Muscle layer of duodenum (tissue), 2 donors: ENCODE measurements around the gene TMEM54.

Experiments used
- H3K27ac ChIP-seq: one replicate; pipeline ENCODE4 v1.7.0; 2013; ENCODE audit warnings: mild to moderate bottlenecking, low read length
- H3K27me3 ChIP-seq: one replicate; pipeline ENCODE4 v1.7.0; 2013; ENCODE audit warnings: low read depth, mild to moderate bottlenecking, control low read depth, low read length
- H3K36me3 ChIP-seq, 2 donors: one replicate each; pipeline ENCODE4 v1.7.0; 2013; ENCODE audit warnings: low read length in 2 of 2, control low read depth in 1 of 2, mild to moderate bottlenecking in 1 of 2; ENCODE audit not compliant: insufficient read depth in 2 of 2, control insufficient read depth in 1 of 2
- H3K4me1 ChIP-seq, 2 donors: one replicate each; pipeline ENCODE4 v1.7.0; 2013; ENCODE audit warnings: low read length in 2 of 2, mild to moderate bottlenecking in 2 of 2, control low read depth in 1 of 2, moderate library complexity in 1 of 2; ENCODE audit not compliant: insufficient read depth in 2 of 2, control insufficient read depth in 1 of 2
- H3K4me3 ChIP-seq, 2 donors: one replicate each; pipeline ENCODE4 v1.7.0; 2013; ENCODE audit warnings: low read length in 2 of 2, low read depth in 1 of 2, mild to moderate bottlenecking in 1 of 2
- H3K9me3 ChIP-seq, 2 donors: one replicate each; pipeline ENCODE4 v1.7.0; 2013; ENCODE audit warnings: low read length in 2 of 2, control low read depth in 1 of 2, mild to moderate bottlenecking in 1 of 2; ENCODE audit not compliant: control insufficient read depth in 1 of 2
- donor health status: healthy.

The TMEM54 gene

GRCh38 chr1:32900956-32901822 is at the start of gene TMEM54:
TMEM54 (minus strand) TSS chr1:32901389; CDS start chr1:32901238, 151 bp downstream.
- peak within 1 kb of the TSS; percentile 75 for H3K27ac ChIP-seq
- H3K4me3 ChIP-seq: peak within 1 kb of the TSS; percentile 65 to 67
- no peaks in the 10 kb centered on the region for H3K36me3 ChIP-seq
- no peaks in the 10 kb centered on the region for H3K27me3 ChIP-seq
- H3K9me3 ChIP-seq: no peaks in the 10 kb centered on the region
- H3K4me1 ChIP-seq: peaks cover 0 to 10% of the 10 kb centered on the region in 2 donors

GRCh38 chr1:32949519-32949918 is 48.3 kb upstream of the TMEM54 start:
- Histone ChIP-seq H3K4me1 (peaks cover 12 to 20% of the 10 kb centered on the region in 2 donors), H3K4me3 (no peak overlapping the region), H3K27me3 (no peaks in the 10 kb centered on the region), H3K36me3 (peaks cover 30 to 35% of the 10 kb centered on the region in 2 donors), H3K27ac (peak overlapping the region; percentile 65), H3K9me3 (no peaks in the 10 kb centered on the region)

- Histone ChIP-seq H3K27ac (peak overlapping the region; percentile 65), H3K9me3 (no peaks in the 10 kb centered on the region), H3K4me3 (no peak overlapping the region), H3K4me1 (peaks cover 12 to 20% of the 10 kb centered on the region in 2 donors), H3K36me3 (peaks cover 36 to 41% of the 10 kb centered on the region in 2 donors), H3K27me3 (no peaks in the 10 kb centered on the region)
These were observed 47.7 kb upstream of the TMEM54 start for GRCh38 chr1:32948905-32949304.

DNA sequence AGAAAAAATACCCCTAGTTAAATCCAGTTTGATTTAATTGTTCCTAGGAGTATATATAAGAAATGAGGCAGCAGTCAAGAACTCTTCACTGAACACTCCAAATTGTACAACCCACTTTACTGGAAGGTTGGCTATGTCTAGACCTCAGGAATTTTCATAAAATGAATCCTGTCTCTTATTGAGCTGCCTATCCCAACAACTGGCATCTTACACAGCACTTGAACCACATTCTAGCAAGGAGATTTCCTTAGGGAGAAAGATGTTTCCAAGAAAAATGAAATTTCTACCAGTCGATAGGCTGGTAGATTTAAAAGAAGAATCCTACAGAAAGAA is 47.2 kb upstream of the TMEM54 start:
- no peak overlapping the region for H3K4me3 ChIP-seq
- no peaks in the 10 kb centered on the region for H3K27me3 ChIP-seq
- peak overlapping the region; percentile 65 for H3K27ac ChIP-seq
- H3K4me1 ChIP-seq: peaks cover 12 to 15% of the 10 kb centered on the region in 2 donors
- no peaks in the 10 kb centered on the region for H3K9me3 ChIP-seq
- H3K36me3 ChIP-seq: peaks cover 41 to 45% of the 10 kb centered on the region in 2 donors

- Histone ChIP-seq H3K27ac (peak overlapping the region; percentile 65), H3K4me3 (no peak overlapping the region), H3K27me3 (no peaks in the 10 kb centered on the region), H3K9me3 (no peaks in the 10 kb centered on the region), H3K36me3 (peaks cover 42 to 45% of the 10 kb centered on the region in 2 donors), H3K4me1 (peaks cover 11 to 12% of the 10 kb centered on the region in 2 donors)
These were observed 46.6 kb upstream of the TMEM54 start for GRCh38 chr1:32947669-32948389.

GRCh38 chr1:32946413-32946812 is 45.2 kb upstream of the TMEM54 start:
- Histone ChIP-seq H3K9me3 (no peaks in the 10 kb centered on the region), H3K27me3 (no peaks in the 10 kb centered on the region), H3K36me3 (peaks cover 49 to 59% of the 10 kb centered on the region in 2 donors), H3K4me1 (peaks cover 11 to 12% of the 10 kb centered on the region in 2 donors), H3K4me3 (no peak overlapping the region), H3K27ac (no peak overlapping the region)

GRCh38 chr1:32944180-32944579 is 43.0 kb upstream of the TMEM54 start:
- Histone ChIP-seq H3K4me1 (peaks cover 7 to 14% of the 10 kb centered on the region in 2 donors), H3K4me3 (no peak overlapping the region), H3K27me3 (no peaks in the 10 kb centered on the region), H3K9me3 (no peaks in the 10 kb centered on the region), H3K36me3 (peaks cover 62 to 70% of the 10 kb centered on the region in 2 donors), H3K27ac (no peak overlapping the region)

DNA sequence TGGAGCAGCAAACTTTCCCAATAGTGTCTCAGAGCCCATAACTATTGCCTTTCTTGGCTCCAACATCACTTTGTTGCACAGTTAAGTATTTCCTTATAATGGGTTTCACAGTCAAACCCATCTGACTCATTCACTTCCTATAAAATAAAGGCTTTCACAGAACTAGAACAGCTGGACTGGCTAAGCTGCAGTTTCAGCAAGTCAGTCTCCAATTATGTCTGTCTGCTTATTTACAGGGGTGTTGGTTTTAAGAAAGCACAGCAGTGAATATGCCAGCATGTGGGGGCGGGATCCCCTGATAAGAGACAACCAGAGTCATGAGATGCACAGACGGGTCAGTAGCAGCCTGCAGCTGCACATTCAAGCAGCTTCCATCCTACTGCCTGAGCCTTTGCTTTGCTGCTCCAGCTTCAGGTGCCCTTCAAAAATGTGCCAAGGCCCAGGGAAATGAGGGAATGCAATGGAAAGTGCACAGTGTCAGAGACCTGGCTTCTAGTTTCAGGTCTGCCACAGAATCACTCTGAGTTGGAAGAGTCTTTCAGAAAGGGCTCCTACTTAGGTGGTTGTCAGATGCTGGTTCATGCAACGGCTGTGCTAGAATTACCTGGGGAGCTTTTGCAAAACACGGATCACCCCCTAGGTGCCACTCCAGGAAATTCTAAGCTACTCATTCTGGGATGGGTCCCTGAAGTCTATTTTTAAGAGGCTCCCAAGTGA is 38.6 kb upstream of the TMEM54 start:
- Histone ChIP-seq H3K27me3 (no peaks in the 10 kb centered on the region), H3K27ac (peak overlapping the region; percentile 47), H3K4me3 (no peak overlapping the region), H3K36me3 (peaks cover 50 to 83% of the 10 kb centered on the region in 2 donors), H3K4me1 (peaks cover 7% of the 10 kb centered on the region in 2 donors), H3K9me3 (no peaks in the 10 kb centered on the region)

GRCh38 chr1:32937061-32937460 is 35.9 kb upstream of the TMEM54 start:
- H3K4me3 ChIP-seq: no peak overlapping the region
- H3K36me3 ChIP-seq: peaks cover 34 to 57% of the 10 kb centered on the region in 2 donors
- H3K27ac ChIP-seq: no peak overlapping the region
- no peaks in the 10 kb centered on the region for H3K27me3 ChIP-seq
- peaks cover 7 to 14% of the 10 kb centered on the region in 2 donors for H3K4me1 ChIP-seq
- no peaks in the 10 kb centered on the region for H3K9me3 ChIP-seq

DNA sequence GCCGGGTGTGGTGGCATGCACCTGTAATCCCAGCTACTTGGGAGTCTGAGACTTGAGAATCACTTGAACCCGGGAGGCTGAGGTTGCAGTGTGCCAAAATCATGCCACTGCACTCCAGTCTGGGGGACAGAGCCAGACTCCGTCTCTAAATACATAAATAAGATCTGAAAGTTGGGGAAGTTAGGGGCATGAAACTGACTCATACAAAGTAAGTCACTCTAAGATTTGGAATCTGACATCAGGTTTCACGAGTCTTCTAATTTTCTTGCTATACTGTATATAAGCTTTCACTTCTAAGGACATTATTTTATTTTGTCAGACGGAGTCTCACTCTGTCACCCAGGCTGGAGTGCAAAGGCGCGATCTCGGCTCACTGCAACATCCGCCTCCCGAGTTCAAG is 33.3 kb upstream of the TMEM54 start:
- no peaks in the 10 kb centered on the region for H3K27me3 ChIP-seq
- peaks cover 0 to 8% of the 10 kb centered on the region in 2 donors for H3K4me1 ChIP-seq
- no peaks in the 10 kb centered on the region for H3K9me3 ChIP-seq
- no peak overlapping the region for H3K4me3 ChIP-seq
- peaks cover 20 to 36% of the 10 kb centered on the region in 2 donors for H3K36me3 ChIP-seq
- H3K27ac ChIP-seq: peak overlapping the region; percentile 81
